H1 (cell line): ENCODE results near the gene SRF. TPM values are rescaled to one million over a fixed set of nuclear protein-coding genes. Genes with fewer than 3 reads are reported as not detected.

ENCODE experiments used
- EZH2 ChIP-seq: fragments of 200-600 bp; sonication (generic); IDR thresholded peaks from 2 replicates; pipeline ENCODE4 v1.7.1; 2012; ENCODE audit warnings: low read depth, mild to moderate bottlenecking, moderate library complexity, low read length, inconsistent platforms; ENCODE audit not compliant: severe bottlenecking
- KDM1A ChIP-seq: fragments of 200-600, 300-600 bp; sonication (generic); IDR thresholded peaks from 2 replicates; pipeline ENCODE4 v1.7.1; 2016; ENCODE audit warnings: mild to moderate bottlenecking, low read length, borderline replicate concordance
- NRF1 ChIP-seq: IDR thresholded peaks from 2 replicates; pipeline ENCODE4 v1.6.1; 2011; ENCODE audit warnings: mild to moderate bottlenecking, low read depth, low read length, improper control_type of control experiment
- POLR2AphosphoS5 ChIP-seq: IDR thresholded peaks from 2 replicates; pipeline ENCODE4 v1.6.1; 2011; ENCODE audit warnings: low read depth, low read length
- RFX5 ChIP-seq: IDR thresholded peaks from 2 replicates; pipeline ENCODE4 v1.6.1; 2011; ENCODE audit warnings: low read depth, low read length, improper control_type of control experiment, borderline replicate concordance
- ZNF274 ChIP-seq: IDR thresholded peaks from 2 replicates; pipeline ENCODE4 v1.7.0; 2012; ENCODE audit warnings: low read length, borderline replicate concordance; ENCODE audit errors: extremely low read depth
- polyA plus RNA-seq, 7 experiments: library from polyadenylated mRNA; depleted of rRNA in 3 of 7; stranded (reverse) in 5 of 7; unstranded in 2 of 7; fragments of >200 nt in 5 of 7; fragments of 200-250 nt in 2 of 7; gene quantifications; 1 replicate in 5 of 7; 2 replicates in 1 of 7; 4 replicates in 1 of 7; pipeline versions ENCODE4 v1.2.1 to v1.2.3, GENCODE V29; 2011 to 2013; ENCODE audit warnings: missing spikeins in 2 of 7, mixed read lengths in 2 of 7
- total RNA-seq: library from RNA; stranded (reverse); fragmentation: NEBNext Ultra II Directional; extraction: Animal tissue kit (Norgen Biotek cat#: 25700); gene quantifications from 2 replicates; pipeline ENCODE4 v1.2.1, GENCODE V29; 2021

Gene SRF
- total and polyA plus RNA-seq, 2 of the 8 experiments (the other 6 are each of a cell fraction or from before 2014, with no cell fraction given): 49.0 to 69.5 TPM

- TF ChIP-seq EZH2 (no peak), RFX5 (no peak), POLR2AphosphoS5 (no peak), ZNF274 (no peak), NRF1 (no peak), KDM1A (no peak)
Observed at GRCh38 chr6:43144879-43145278, 26.2 kb upstream of the SRF start (continued).
